Neural cell (in vitro differentiated cells): ENCODE measurements around the gene P3H3.

Experiments used
- MXI1 ChIP-seq: fragments of 450-650 bp; conservative IDR thresholded peaks from 2 replicates; pipeline ENCODE4 v1.6.1; 2014; ENCODE audit warnings: antibody characterized with exemption, mild to moderate bottlenecking; ENCODE audit not compliant: poor library complexity, severe bottlenecking
- SMC3 ChIP-seq: fragments of 450-650 bp; conservative IDR thresholded peaks from 2 replicates; pipeline ENCODE4 v1.6.1; 2014; ENCODE audit warnings: antibody characterized with exemption, mild to moderate bottlenecking, moderate library complexity; ENCODE audit not compliant: poor library complexity
- TAF1 ChIP-seq: IDR thresholded peaks from 2 replicates; pipeline ENCODE4 v1.6.1; 2012; ENCODE audit warnings: low read depth
- TF ChIP-seq, protein P1 (sequence below): fragments of 450-650 bp; IDR thresholded peaks from 2 replicates; pipeline ENCODE4 v1.5.1; 2014; ENCODE audit warnings: antibody characterized with exemption, mild to moderate bottlenecking, moderate library complexity; ENCODE audit not compliant: poor library complexity, severe bottlenecking
- TF ChIP-seq, protein P2 (sequence below): IDR thresholded peaks from 2 replicates; pipeline ENCODE4 v1.6.1; 2012; ENCODE audit warnings: borderline replicate concordance

DNA sequence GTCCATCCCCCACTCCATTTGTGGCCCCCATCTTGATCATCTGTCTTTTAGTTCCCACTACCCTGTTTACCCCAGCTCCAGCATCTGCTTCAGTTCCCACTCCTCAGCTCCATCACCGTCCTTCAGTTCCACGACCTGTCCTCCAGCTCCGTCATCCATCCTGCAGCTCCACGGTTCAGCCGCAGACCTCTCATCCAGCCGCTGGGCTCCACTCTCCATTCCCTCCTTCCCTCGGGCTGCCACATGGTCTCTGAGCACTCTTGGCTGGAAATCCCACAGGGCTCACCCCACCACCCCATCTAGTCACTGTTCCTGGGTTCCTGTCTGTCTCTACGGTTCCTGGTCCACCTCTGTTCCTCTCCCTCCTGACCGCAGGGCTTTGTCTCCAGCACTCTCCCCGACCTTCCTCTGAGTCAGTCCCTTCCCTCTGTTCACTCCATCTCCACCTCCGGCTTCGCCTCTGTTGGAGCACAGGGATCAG, 3.3 kb upstream of the P3H3 start:
- TF ChIP-seq, protein P1, sequence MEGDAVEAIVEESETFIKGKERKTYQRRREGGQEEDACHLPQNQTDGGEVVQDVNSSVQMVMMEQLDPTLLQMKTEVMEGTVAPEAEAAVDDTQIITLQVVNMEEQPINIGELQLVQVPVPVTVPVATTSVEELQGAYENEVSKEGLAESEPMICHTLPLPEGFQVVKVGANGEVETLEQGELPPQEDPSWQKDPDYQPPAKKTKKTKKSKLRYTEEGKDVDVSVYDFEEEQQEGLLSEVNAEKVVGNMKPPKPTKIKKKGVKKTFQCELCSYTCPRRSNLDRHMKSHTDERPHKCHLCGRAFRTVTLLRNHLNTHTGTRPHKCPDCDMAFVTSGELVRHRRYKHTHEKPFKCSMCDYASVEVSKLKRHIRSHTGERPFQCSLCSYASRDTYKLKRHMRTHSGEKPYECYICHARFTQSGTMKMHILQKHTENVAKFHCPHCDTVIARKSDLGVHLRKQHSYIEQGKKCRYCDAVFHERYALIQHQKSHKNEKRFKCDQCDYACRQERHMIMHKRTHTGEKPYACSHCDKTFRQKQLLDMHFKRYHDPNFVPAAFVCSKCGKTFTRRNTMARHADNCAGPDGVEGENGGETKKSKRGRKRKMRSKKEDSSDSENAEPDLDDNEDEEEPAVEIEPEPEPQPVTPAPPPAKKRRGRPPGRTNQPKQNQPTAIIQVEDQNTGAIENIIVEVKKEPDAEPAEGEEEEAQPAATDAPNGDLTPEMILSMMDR = no peak
- TF ChIP-seq MXI1 (no peak), TAF1 (no peak), SMC3 (no peak)
- TF ChIP-seq, protein P2, sequence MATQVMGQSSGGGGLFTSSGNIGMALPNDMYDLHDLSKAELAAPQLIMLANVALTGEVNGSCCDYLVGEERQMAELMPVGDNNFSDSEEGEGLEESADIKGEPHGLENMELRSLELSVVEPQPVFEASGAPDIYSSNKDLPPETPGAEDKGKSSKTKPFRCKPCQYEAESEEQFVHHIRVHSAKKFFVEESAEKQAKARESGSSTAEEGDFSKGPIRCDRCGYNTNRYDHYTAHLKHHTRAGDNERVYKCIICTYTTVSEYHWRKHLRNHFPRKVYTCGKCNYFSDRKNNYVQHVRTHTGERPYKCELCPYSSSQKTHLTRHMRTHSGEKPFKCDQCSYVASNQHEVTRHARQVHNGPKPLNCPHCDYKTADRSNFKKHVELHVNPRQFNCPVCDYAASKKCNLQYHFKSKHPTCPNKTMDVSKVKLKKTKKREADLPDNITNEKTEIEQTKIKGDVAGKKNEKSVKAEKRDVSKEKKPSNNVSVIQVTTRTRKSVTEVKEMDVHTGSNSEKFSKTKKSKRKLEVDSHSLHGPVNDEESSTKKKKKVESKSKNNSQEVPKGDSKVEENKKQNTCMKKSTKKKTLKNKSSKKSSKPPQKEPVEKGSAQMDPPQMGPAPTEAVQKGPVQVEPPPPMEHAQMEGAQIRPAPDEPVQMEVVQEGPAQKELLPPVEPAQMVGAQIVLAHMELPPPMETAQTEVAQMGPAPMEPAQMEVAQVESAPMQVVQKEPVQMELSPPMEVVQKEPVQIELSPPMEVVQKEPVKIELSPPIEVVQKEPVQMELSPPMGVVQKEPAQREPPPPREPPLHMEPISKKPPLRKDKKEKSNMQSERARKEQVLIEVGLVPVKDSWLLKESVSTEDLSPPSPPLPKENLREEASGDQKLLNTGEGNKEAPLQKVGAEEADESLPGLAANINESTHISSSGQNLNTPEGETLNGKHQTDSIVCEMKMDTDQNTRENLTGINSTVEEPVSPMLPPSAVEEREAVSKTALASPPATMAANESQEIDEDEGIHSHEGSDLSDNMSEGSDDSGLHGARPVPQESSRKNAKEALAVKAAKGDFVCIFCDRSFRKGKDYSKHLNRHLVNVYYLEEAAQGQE = no peak
